ENCODE results near the gene NFS1.
"Not testable (repeated sequence)": the region's sequence is repeated elsewhere in the genome, so short reads cannot be mapped to it uniquely, and the experiment has no call there.

NFS1 gene

DNA sequence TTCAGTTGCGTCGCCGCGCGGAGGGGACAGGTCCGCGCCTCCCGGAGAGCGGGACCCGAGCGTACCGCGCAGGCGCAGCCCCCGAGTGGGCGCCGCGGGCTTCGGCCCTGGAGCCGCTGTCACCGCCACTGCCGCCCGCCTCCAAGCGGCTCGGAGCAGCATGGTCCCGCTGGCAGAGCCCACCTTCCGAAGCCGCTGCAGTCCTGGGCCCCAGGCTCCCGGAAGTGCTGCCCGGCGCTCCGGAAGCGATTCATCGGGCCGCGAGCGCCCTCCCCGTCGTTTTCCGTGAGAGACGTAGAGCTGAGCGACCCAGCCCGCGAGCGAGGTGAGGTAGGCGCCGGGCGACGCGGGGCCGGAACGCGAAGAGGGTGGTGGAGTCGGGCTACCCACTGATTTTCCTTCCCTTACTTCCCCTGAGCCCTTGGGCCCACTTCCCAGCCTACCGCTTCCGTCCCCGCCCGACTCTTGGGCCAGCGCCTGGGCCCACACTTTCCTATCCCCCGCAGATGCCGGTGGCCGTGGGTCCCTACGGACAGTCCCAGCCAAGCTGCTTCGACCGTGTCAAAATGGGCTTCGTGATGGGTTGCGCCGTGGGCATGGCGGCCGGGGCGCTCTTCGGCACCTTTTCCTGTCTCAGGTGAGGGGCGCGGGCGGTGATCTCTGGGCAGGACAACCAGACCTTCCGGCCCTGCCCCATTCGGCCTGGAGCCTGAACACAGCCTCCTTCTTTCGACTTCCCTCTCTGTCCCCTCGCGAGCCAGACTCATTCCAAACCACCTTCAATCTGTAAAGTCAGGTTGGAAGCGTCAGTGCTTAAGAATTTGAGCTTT is at the start of gene NFS1, which contains the start of gene ROMO1:
TSS of gene NFS1 (minus strand) at position 226 of the 830 bp plus-strand sequence. CDS start at position 162, 64 bp downstream.
TSS of gene ROMO1 (plus strand) at position 279 of the 830 bp plus-strand sequence. CDS start at position 507, 228 bp downstream.
- peak; percentile 62 to 71 for DNase-seq (ENCODE audit: low read depth in 2 of 2)

DNA sequence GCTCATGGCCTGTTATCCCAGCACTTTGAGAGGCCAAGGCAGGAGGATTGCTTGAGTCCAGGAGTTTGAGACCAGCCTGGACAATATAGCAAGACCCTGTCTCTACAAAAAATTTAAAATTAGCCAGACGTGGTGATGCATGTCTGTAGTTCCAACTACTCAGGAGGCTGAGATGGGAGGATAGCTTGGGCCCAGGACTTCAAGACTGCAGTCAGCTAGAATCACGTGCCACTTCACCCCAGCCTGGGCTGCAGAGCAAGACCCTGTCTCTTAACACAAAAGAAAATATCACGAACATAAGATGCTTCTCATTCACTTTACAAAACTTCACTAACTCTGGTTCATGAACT is 45.3 kb upstream of the NFS1 start:
- DNase-seq (ENCODE audit: low read depth in 2 of 2) = not testable (repeated sequence)

DNA sequence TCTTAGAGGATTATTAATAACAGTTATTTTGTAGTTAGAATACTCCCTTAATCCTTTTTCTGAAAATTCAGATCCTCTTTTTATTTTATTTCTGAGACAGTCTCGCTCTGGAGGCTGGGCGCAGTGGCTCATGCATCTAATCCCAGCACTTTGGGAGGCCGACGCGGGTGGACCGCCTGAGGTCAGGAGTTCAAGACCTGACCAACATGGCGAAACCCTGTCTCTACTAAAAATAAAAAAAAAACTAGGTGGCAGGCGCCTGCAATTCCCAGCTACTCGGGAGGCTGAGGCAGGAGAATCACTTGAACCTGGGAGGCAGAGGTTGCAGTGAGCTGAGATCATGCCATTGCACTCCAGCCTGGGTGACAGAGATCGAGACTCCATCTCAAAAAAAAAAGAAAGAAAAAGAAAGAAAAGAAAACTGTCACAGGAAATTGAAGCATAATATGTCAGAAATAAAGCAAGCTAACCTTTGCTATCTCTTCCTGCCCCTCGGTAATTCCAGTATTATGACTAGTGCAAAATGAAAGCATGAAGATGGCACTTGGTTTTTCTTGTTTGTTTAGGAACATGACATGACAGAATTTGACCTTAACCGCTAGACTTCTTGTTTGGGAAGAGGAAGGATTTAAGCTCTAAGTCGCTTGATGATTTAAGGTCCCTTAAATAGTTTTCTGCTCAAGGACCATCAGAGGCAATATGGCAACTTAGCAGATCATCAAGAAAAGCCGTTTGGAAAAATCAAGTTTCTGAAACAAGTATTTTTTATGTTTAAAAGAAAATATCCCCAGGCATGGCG is 44.7 kb upstream of the NFS1 start:
- DNase-seq (ENCODE audit: low read depth in 2 of 2) = no peak

DNA sequence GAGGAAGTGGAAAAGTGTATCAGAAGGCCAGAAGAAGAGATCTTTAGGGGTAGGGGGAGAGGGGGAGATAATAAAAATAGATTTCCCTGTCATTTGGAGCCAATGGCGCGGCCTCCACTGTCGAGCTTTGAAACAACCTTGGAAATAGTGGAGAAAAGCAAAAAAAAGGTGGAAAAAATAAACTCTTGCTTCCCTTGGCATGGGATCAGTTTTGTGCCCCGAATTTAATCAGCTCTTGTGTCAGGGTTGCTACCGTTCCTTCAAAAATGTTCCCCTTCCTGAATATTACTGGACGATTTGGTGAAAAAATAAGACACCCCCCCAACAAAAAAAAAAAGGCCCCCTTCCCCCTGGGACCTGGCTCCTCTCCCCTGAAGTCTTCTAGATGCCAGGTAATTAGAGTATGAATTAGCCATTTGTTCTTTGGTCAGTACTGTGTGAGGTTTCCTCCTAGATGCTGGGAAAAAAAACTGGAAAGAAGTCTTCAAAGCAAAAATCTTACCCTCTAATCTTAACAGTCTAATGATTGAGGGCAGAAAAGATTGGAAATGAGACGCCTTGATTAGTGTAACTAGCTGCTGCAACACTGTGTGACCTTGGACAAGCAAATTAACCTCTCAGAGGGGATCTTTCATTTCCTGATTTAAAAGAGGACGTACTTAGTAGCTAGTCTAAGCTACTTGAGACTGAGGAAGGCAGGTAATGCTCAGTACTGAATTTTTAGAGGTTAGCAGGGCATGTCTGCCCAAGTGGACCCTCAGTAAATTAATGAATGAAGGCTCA is 43.8 kb upstream of the NFS1 start:
- no peak for DNase-seq (ENCODE audit: low read depth in 2 of 2)

DNA sequence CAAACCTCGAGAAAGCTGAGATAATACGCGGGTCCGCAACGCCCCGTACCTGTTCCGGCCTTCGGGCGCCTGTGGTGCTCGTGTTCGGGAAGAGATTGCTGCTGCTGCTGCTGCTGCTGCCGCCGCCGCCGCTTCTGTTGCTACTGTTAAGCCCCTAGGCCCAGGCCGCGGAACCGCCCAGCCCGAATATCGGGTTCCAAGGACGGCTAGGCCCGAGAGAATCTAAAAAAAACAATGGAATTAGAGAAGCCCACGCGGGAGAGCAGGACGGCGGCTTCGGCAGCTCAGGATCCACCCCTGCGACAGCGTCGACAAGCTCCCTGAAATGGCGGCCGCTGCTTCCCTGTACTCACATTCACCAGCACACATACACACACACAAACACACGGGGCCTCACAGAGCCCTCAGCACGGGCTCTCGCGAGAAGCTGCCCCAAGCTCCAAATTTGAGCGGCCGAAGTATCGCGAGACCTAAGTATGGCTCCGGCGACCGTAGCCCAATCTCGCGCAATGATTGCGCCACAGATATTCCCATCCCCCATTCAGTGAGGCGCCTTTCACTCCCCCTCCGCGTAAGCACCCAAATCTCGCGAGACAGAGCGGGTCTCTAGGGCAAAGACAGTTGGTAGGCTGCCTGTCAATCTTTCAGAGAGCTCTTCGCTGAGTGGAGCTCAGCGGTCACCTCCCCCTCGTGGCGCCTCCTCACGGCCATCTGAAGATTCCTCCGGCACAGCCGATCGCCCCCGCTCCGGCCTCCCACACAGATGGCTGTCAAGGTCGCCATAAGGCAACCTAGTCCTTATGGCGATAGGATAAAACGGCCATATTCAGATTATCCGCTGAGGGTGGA is 43.0 kb upstream of the NFS1 start, which contains the start of gene RBM39:
TSS of gene RBM39 (minus strand) at position 369 of the 849 bp plus-strand sequence. CDS start 1,386 bp downstream, outside the sequence.
- peak; percentile 98 to 99 for DNase-seq (ENCODE audit: low read depth in 2 of 2)

DNA sequence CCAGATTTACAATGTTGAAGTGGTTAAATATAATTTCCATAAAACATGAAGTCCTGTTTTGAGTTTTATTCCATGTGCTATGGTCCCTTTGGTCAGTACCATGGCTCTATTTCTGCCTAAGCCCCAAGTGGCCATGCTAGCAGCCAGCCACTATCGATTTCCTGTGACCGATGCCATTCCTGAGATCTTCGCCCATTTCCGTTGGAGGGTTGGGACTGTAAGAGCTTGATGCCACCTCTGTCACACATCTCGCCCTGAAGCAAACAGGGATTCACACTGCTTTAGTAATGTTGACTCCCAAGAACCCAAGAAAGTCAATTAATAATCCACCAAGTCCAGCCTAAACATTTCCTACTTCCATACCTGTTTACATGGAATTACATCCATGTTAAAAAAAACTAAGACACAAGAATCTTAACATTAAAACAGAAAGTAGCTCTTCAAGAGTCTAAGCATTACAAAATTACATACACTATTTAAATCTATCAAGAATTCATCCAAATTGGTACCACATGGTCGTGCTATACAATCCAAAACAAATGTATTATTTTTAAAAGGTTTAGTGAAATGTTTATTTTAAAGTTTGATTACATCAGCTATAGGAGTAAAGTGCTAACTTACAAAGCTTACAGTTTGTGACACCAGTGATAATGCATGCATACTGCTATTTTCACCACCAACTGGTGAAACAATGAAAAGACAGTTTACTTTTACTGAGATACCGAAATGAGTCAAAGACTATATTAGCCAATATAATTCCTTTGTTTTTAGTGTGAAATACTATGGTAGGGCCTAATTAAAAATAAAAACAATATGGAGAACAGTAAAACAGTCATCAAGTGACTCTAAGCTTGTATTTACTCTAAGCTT is 40.4 kb upstream of the NFS1 start:
- DNase-seq (ENCODE audit: low read depth in 2 of 2) = no peak

DNA sequence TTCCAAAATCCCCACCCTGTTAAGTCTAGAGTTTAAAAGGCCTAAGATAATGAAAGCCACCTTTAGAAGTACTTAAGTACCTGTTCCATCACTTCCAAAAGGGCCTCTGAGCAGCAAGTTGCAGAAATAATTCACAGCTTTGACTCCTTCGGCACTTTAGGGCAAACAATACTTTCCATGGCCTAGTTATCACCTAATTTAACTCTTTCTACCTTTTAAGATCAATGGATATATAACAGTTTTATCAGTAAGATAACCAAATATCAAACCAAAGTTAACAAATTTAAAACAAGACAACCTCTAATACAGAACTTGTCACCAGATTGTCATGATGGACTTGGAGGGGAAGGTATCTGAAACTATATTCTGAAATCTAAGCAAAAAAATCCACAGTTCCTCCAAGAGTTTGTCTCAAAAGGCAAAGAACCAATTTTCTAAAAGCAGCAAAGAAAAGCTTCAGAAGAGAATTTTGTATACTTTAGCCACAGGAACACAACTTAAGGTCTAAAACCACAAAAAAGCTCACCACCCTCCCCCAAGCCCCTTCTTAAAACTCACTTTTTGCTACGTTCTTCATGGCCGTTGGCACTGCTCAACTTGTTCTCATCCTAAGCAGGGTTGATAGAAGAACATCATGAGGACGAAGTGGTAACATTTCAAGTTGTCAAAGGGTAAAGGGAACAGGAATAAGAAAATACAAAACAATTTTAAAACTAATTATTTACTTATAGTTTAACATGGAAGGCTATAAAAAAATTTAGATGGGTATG is 39.4 kb upstream of the NFS1 start:
- no peak for DNase-seq (ENCODE audit: low read depth in 2 of 2)

DNA sequence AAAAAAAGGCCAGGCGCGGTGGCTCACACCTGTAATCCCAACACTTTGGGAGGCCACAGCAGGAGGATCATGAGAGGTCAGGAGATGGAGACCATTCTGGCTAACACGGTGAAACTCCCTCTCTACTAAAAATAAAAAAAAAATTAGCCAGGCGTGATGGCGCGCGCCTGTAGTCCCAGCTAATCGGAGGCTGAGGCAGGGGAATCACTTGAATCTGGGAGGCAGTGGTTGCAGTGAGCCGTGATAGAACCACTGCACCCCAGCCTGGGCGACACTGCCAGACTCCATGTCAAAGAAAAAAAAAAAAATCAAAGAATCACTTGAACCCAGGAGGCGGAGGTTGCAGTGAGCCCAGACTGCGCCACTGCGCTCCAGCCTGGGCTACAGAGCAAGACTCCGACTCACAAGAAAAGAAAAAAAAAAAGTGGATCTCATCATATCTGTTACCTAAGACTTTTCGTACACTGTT is 38.7 kb upstream of the NFS1 start:
- DNase-seq (ENCODE audit: low read depth in 2 of 2) = no peak

DNA sequence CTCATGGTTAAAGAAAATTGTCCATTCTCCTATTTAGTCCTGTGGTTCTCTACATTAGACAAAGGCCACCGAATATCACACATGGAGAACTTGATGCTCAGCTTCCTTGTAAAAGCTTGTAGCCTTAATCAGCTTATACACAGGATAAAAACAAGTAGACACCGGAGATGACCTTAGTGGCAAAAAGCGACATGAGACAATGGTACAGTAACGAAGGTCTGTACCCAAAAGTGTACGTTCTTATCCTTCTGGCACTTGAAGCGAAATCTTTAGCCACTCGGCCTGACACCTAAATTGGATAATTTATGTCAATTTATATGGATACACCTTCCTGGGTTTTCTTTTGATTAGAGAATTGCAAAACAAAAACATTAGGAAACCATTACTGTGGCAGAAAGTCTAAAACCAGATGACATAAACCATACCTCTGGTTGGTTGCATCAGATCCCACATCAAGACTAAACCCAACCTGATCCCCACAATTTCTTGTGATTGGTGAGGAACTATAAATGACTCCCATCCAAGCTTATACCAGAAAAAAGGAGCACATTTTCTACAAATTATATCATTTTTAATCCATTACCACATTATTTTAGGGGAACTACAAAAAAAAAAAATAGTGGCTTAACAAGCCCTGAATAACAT is 36.8 kb upstream of the NFS1 start:
- DNase-seq (ENCODE audit: low read depth in 2 of 2) = no peak

DNA sequence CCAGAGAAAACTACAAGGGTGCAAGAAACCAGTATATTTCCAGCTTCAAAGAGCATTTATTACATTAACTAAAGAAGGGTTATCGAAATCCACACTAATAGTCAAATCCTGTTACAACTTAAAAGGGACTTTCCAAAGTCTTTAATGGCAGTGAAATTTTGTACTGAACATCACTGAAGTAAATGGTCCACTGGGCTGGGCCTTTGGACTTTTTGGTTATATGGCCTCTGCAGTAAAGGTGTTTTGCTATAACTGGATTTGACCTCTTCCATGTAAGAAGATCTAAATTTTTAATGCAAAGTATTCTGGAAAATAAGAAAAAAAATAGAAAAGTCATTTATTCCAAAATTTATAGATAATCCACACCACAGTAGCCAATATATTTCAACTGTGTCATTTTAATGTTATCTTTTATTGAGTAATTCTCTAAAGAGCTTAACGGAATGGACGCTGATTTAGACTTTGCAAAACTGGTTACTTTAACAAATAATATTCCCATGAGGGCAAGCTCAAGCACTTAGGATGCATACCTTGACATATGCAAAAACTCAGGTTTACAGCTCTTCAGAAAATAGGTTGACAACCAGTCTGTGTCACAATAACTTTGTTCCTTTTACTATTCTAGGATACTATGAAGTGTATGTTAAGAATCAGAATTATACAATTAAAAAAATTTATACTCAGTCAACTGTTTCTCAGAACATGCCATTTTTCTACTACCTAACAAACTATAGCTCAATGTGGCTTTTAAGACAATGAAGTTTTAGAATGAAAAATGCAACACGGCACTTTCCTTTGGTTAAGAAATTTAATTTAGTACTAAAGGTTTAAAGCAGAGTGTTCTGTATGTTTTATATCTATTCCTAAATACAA is 35.9 kb upstream of the NFS1 start:
- DNase-seq (ENCODE audit: low read depth in 2 of 2) = no peak

DNA sequence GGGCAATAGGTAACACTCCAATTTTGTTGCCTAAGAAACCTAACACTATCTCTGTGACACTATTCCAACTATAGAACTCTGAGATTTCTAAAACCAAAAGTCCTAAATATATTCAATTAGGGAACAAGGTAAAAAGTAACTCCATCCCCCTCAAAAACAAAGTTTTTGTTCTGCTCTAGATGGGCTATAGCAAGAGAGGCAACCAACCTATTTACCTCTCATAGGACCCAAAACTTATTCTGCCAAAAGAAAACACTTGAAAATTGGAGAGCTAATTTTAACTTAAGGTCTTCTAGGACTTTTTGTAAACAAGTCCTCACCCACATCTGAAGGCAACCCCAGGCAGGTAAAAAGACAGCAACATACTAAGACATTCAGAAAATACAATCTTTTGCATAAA is 35.2 kb upstream of the NFS1 start:
- no peak for DNase-seq (ENCODE audit: low read depth in 2 of 2)

DNA sequence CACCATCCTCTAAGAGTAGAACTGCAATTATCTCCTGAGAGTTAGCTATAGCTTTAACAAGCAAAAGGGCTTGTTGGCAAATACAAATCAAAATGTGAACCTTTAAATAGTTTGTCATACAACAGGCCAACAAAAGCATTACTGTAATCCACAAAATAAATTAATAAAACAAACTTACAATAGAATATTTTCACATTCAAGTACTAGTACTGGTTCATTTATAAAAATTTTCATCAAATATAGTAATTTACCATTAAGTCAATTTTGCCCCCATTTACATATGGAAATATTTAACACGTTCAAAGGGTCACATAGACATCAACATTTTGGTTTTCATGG is 33.5 kb upstream of the NFS1 start:
- DNase-seq (ENCODE audit: low read depth in 2 of 2) = no peak

DNA sequence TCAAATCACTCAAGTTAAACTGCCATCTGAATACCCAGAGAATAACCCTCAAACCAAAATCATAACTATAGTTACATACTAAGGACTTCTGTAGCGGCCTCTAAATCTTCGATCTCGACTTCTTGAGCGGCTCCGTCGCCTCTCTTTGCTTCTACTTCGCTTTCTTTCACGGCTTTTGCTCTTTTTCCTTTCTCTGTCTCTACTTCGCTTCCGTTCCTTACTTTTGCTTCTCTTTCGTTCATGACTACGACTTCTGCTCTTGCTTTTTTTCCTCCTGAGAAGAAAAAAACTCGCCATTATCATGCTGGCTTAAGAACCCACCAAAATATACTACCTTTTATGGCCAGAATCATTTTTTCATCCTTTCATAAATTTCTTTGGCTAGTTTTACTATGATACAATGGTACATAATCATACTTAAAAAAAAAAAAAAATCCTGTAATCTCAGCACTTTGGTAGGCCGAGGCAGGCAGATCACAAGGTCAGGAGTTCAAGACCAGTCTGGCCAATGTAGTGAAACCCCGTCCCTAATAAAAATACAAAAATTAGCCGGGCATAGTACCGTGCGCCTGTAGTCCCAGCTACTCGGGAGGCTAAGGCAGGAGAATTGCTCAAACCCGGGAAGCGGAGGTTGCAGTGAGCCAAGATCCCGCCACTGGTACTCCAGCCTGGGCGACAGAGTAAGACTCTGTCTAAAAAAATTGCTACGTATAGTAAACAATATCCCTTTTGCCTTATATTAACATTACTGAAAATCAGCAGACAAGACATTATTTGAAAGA is 32.9 kb upstream of the NFS1 start:
- DNase-seq (ENCODE audit: low read depth in 2 of 2) = no peak

DNA sequence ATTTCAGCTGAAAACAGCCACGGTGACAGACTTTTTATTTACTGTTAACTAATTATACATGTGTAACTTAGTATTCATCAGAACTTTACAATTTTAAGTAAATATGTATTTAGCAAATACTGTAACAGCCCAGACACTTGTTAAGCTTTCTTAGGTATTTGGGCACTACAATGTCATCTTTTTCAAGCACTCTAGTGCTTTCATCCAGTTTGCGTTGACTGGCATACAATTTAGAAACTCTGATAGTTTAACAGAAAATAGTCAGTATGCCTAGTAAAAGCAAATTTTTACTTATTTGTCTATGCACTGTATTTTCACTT is 32.3 kb upstream of the NFS1 start:
- DNase-seq (ENCODE audit: low read depth in 2 of 2) = no peak

DNA sequence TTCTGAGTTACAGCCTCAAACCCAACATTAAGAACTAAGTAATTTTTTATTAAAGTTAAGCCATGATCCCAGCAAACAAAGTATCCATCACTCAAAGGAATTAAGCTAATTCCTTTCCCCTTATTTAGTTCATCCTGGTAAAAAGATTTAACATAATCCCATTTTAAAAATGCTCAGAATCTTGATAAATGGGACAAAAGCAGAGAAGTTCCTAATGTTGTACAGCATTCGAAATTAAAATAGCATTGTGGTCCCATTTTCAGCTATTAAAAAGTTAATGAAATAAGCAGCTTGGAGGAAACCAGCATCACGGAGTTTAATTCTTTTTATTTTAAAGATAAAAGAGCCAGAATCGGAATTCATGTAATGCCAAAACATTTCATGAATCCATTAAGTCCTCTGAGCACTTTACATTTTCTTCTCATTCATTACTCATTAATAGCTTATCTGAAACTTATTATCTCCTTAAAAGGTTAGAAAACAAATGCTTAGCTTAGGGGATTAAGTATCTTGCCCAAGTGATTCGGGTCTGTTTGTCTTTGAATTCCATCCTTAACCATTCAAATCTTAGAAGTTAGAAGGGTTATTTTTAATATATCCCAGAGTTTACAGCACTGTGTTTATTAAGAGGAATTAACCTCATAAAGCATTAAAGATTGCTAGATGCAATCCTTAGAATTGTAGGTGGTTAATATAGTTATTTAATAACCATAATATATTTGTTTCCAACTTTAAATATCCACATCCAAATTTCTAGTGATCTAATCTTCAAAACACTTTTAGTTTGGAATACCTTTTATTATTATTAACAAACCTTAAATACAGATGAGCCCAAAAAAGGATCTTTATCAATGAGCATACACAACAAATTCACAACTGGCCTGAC is 31.7 kb upstream of the NFS1 start:
- DNase-seq (ENCODE audit: low read depth in 2 of 2) = no peak
